GM18505 (cell line): ENCODE data around the gene SPAG8.

Source experiments
- ATAC-seq: cut with Tn5 transposase; IDR thresholded peaks from one replicate; pipeline ENCODE4 v1.9.1; 2021; ENCODE audit not compliant: unreplicated experiment
- POLR2A ChIP-seq: IDR thresholded peaks from 4 replicates; pipeline ENCODE4 v1.6.1; 2011; ENCODE audit warnings: borderline replicate concordance; ENCODE audit not compliant: insufficient read depth, insufficient read length; ENCODE audit errors: extremely low read depth

SPAG8 gene

GRCh38 chr9:35812025-35812602, at the start of gene SPAG8:
Gene SPAG8, minus strand, starts transcription at chr9:35812262. Its CDS starts 115 bp downstream, at chr9:35812147.
- ATAC-seq, result peak; percentile 51

GRCh38 chr9:35861161-35861897, 49.3 kb upstream of the SPAG8 start:
- no peak for ATAC-seq
- TF ChIP-seq POLR2A, result no peak

More at GRCh38 chr9:35812025-35812602, at the start of gene SPAG8:
- TF ChIP-seq POLR2A, result peak; percentile 51

- no peak for ATAC-seq
- TF ChIP-seq POLR2A, result no peak
Measured at GRCh38 chr9:35859990-35860339, 47.9 kb upstream of the SPAG8 start.

GRCh38 chr9:35859310-35859989, 47.4 kb upstream of the SPAG8 start:
- TF ChIP-seq POLR2A, result no peak
- ATAC-seq, result no peak

- no peak for TF ChIP-seq POLR2A
- no peak for ATAC-seq
Measured at GRCh38 chr9:35858458-35858857, 46.4 kb upstream of the SPAG8 start.

- no peak for ATAC-seq
- no peak for TF ChIP-seq POLR2A
Measured at GRCh38 chr9:35856882-35857281, 44.8 kb upstream of the SPAG8 start.

GRCh38 chr9:35856206-35856605, 44.1 kb upstream of the SPAG8 start:
- no peak for TF ChIP-seq POLR2A
- ATAC-seq, result no peak

GRCh38 chr9:35854091-35854762, 42.2 kb upstream of the SPAG8 start:
- no peak for ATAC-seq
- TF ChIP-seq POLR2A, result no peak

- no peak for TF ChIP-seq POLR2A
- ATAC-seq, result no peak
Measured at GRCh38 chr9:35852876-35853865, 41.1 kb upstream of the SPAG8 start.

- no peak for TF ChIP-seq POLR2A
- ATAC-seq, result no peak
Measured at GRCh38 chr9:35852267-35852815, 40.3 kb upstream of the SPAG8 start.

GRCh38 chr9:35847792-35848572, 35.9 kb upstream of the SPAG8 start:
- peak; percentile 21 for TF ChIP-seq POLR2A
- ATAC-seq, result peak; percentile 82
